HepG2 (cell line): Measurements from ENCODE around the gene COL5A1. TPM values are rescaled to one million over a fixed set of nuclear protein-coding genes. Genes with fewer than 3 reads are reported as not detected.

ENCODE experiments used
- ATAC-seq: fragments of 200-7000 bp; cut with Tn5 transposase; 3 replicates; pipeline ENCODE4 v1.9.1; 2020; ENCODE audit warnings: mild to moderate bottlenecking, moderate library complexity
- BruUV-seq: library from RNA; stranded (reverse); fragments of 400-500 nt; replicated peaks from 2 replicates; lab custom pipeline; 2021; lab: Mats Ljungman, UMichigan
- CTCF ChIA-PET: fragments of 300-600 bp; formaldehyde crosslinking; extraction: SDS; loops from one replicate; lab custom pipeline; 2021; ENCODE audit warnings: low total read pairs, inconsistent platforms, low intra/inter-chr PET ratio; lab: Yijun Ruan, JAX
- POLR2A ChIA-PET: fragments of 350-600 bp; sonication (Branson Sonifier 250); formaldehyde crosslinking; loops from one replicate; lab custom pipeline; 2020; ENCODE audit warnings: antibody characterized with exemption, inconsistent platforms; lab: Yijun Ruan, JAX
- DNase-seq: peaks from one replicate; pipeline ENCODE4 v3.0.0-alpha.2; 2015; ENCODE audit warnings: low spot score
- FAIRE-seq: peaks from 3 replicates; lab custom pipeline; 2011; peaks lifted over from hg19 to GRCh38; lab: Jason Lieb, UNC
- H2AFZ ChIP-seq: one replicate; pipeline ENCODE4 v1.6.1; 2011; ENCODE audit warnings: low read length, inconsistent platforms
- H3K27ac ChIP-seq: fragments of 300-600 bp; 3 replicates; pipeline ENCODE4 v1.8.0; 2011; ENCODE audit warnings: mixed run types, mild to moderate bottlenecking, mixed read lengths, low read length, inconsistent platforms; ENCODE audit not compliant: insufficient read depth; ENCODE audit errors: extremely low read length
- H3K27me3 ChIP-seq, 2 experiments: fragments of 200-600 bp in 1 of 2; 2 replicates in 1 of 2; 3 replicates in 1 of 2; pipeline versions ENCODE4 v1.6.0 to v1.8.0; 2011; ENCODE audit warnings: low read length in 2 of 2, mild to moderate bottlenecking in 2 of 2, moderate library complexity in 2 of 2, inconsistent platforms in 1 of 2; ENCODE audit not compliant: insufficient read depth in 2 of 2, control insufficient read depth in 1 of 2
- H3K36me3 ChIP-seq, 2 experiments: fragments of 200-600 bp in 1 of 2; replicated peaks in 1 of 2; 2 replicates in 1 of 2; 3 replicates in 1 of 2; pipeline versions ENCODE4 v1.5.1 to v1.8.0; 2011; ENCODE audit warnings: low read length in 2 of 2, inconsistent platforms in 1 of 2; ENCODE audit not compliant: insufficient read depth in 2 of 2, control insufficient read depth in 1 of 2
- H3K4me1 ChIP-seq: 2 replicates; pipeline ENCODE4 v1.5.1; 2012; ENCODE audit warnings: low read length, inconsistent platforms; ENCODE audit not compliant: insufficient read depth
- H3K4me2 ChIP-seq: 2 replicates; pipeline ENCODE4 v1.6.0; 2011; ENCODE audit warnings: low read depth, low read length, inconsistent platforms
- H3K4me3 ChIP-seq, 3 experiments: fragments of 200-600 bp in 1 of 3; sonication (generic), shearing (Covaris generic) in 1 of 3; replicated peaks in 1 of 3; 2 replicates each; pipeline ENCODE4 v1.5.1; 2011 to 2016; ENCODE audit warnings: low read length in 3 of 3, inconsistent platforms in 2 of 3, low read depth in 2 of 3, mild to moderate bottlenecking in 2 of 3, control low read depth in 1 of 3, mixed read lengths in 1 of 3; ENCODE audit not compliant: insufficient read depth in 1 of 3
- H3K79me2 ChIP-seq: one replicate; pipeline ENCODE4 v1.6.1; 2011; ENCODE audit warnings: low read length, inconsistent platforms; ENCODE audit not compliant: insufficient read depth
- H3K9ac ChIP-seq: 2 replicates; pipeline ENCODE4 v1.6.0; 2011; ENCODE audit warnings: mild to moderate bottlenecking, low read depth, low read length, inconsistent platforms; ENCODE audit not compliant: insufficient read depth
- H3K9me3 ChIP-seq: 2 replicates; pipeline ENCODE4 v1.5.1; 2012; ENCODE audit warnings: mild to moderate bottlenecking, low read length
- H4K20me1 ChIP-seq: 2 replicates; pipeline ENCODE4 v1.6.0; 2011; ENCODE audit warnings: inconsistent platforms, mild to moderate bottlenecking, low read length, moderate library complexity; ENCODE audit not compliant: insufficient read depth
- ARID2 ChIP-seq: sonication (generic); formaldehyde crosslinking; IDR thresholded peaks from 2 replicates; pipeline ENCODE4 v1.8.1; 2022; ENCODE audit warnings: mild to moderate bottlenecking, missing genetic modification reagents, borderline replicate concordance
- PAF1 ChIP-seq: IDR thresholded peaks from 2 replicates; pipeline ENCODE4 v1.6.1; 2016; ENCODE audit warnings: missing genetic modification reagents, missing compliant biosample characterization
- RNF2 ChIP-seq: fragments of 450-650 bp; conservative IDR thresholded peaks from 2 replicates; pipeline ENCODE4 v1.6.1; 2016; ENCODE audit warnings: low read depth
- TCF12 ChIP-seq, 2 experiments: fragments of 450-650 bp in 1 of 2; sonication (generic) in 1 of 2; formaldehyde crosslinking in 1 of 2; IDR thresholded peaks; 2 replicates each; pipeline versions ENCODE4 v1.6.1 to v1.8.0; 2017 to 2022; ENCODE audit warnings: antibody characterized with exemption in 1 of 2, mild to moderate bottlenecking in 1 of 2, missing genetic modification reagents in 1 of 2, moderate library complexity in 1 of 2
- ZFP90 ChIP-seq: sonication (generic); formaldehyde crosslinking; IDR thresholded peaks from 2 replicates; pipeline ENCODE4 v1.8.0; 2022; ENCODE audit warnings: missing genetic modification reagents, mild to moderate bottlenecking, inconsistent platforms, borderline replicate concordance
- ZNF547 ChIP-seq: sonication (generic); formaldehyde crosslinking; IDR thresholded peaks from 2 replicates; pipeline ENCODE4 v1.5.1; 2020; ENCODE audit warnings: mild to moderate bottlenecking, missing genetic modification reagents
- ZNF781 ChIP-seq: sonication (generic); formaldehyde crosslinking; IDR thresholded peaks from 2 replicates; pipeline ENCODE4 v1.5.1; 2020; ENCODE audit warnings: borderline replicate concordance, mild to moderate bottlenecking, missing genetic modification reagents; ENCODE audit errors: not compliant biosample characterization
- WGBS: methylation state at CpG from one replicate; pipeline ENCODE4 v1.1.6; 2017; ENCODE audit warnings: low lambda C conversion rate; 5-methylcytosine and 5-hydroxymethylcytosine counted together
- in situ Hi-C: cut with HindIII; loops from 2 replicates; pipeline ENCODE4 v1.10.0; 2017; ENCODE audit warnings: low pct_unique_long_range_greater_than_20kb; ENCODE audit not compliant: extremely low pct_ligation_motif_present
- intact Hi-C: fragments of 100-400 bp; cut with micrococcal nuclease; formaldehyde crosslinking; loops from one replicate; pipeline ENCODE4 v1.10.0; 2022; ENCODE audit not compliant: unreplicated experiment
- polyA plus RNA-seq, 8 experiments: library from polyadenylated mRNA; depleted of rRNA in 3 of 8; stranded (reverse) in 7 of 8; unstranded in 1 of 8; fragments of >200 nt; fragmentation: Illumina TruSeq in 4 of 8; extraction: Trizol in 4 of 8; gene quantifications; 2 replicates each; pipeline versions ENCODE4 v1.2.1 to v1.2.3, GENCODE V29; 2011 to 2016; ENCODE audit warnings: low read depth in 4 of 8, missing spikeins in 1 of 8, mixed read lengths in 1 of 8; ENCODE audit not compliant: insufficient read depth in 1 of 8
- total RNA-seq, 5 experiments: library from RNA; depleted of rRNA; stranded (reverse); fragments of >200 nt; fragmentation: Illumina TruSeq; extraction: Trizol; gene quantifications; 2 replicates each; pipeline ENCODE4 v1.2.3, GENCODE V29; 2016; ENCODE audit warnings: low read depth in 1 of 5
- TF ChIP-seq, protein P1 (sequence below): sonication (generic); formaldehyde crosslinking; IDR thresholded peaks from 2 replicates; pipeline ENCODE4 v1.4.0; 2020; ENCODE audit warnings: missing genetic modification reagents

The COL5A1 gene
- total and polyA plus RNA-seq, 2 of the 13 experiments (the other 11 are each of a cell fraction or from before 2014, with no cell fraction given), result not detected

DNA sequence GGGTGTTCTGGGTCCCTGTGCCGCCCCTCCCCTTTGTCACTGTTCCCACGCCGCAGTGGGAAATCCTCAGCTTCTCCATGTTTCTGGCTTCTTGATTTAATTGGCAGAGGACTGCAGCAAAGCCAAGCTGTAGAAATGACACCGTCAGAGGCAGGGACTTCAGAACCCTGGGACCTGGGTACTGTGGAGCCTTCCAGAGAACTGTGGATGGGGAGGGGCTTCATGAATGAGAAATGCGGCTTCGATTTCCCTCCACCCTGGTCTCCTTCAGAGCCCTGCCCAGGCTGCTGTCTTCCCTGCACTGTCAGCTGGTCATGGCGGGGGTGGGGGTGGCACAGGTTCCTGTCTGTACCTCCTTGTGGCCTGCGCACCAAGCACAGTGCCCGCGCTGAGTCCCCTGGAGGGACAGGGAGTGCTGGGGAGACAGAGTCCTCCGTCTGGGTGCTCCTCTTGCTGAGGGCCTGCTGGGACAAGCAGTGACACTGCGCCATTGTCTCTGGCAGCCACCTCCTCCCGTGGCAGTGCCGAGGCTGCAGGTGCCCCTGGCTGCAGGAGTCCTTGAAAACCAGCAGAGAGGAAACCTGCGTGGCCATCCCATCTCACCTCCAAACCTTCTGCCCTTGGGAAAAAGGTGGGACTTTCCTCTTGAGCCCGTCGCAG, 47.2 kb downstream of the COL5A1 start:
- TF ChIP-seq ARID2 (CRISPR knock-in tag) (no peak), PAF1 (no peak), ZNF781 (CRISPR knock-in tag) (no peak), ZNF547 (CRISPR knock-in tag) (no peak), RNF2 (no peak), TCF12 (IDR thresholded peaks at IDR 0.05) (no peak), TCF12 (CRISPR knock-in tag; IDR thresholded peaks at IDR 0.05) (no peak), ZFP90 (no peak)
- TF ChIP-seq, protein P1, sequence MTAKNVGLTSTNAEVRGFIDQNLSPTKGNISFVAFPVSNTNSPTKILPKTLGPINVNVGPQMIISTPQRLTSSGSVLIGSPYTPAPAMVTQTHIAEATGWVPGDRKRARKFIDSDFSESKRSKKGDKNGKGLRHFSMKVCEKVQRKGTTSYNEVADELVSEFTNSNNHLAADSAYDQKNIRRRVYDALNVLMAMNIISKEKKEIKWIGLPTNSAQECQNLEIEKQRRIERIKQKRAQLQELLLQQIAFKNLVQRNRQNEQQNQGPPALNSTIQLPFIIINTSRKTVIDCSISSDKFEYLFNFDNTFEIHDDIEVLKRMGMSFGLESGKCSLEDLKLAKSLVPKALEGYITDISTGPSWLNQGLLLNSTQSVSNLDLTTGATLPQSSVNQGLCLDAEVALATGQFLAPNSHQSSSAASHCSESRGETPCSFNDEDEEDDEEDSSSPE (CRISPR knock-in tag), result no peak
- FAIRE-seq (no peak), ATAC-seq (no peak), DNase-seq (no peak)
- H4K20me1 ChIP-seq, result no peaks in the 10 kb centered on the region; the same call in 1 of the 2 replicates
- intact Hi-C loops, result no loop called here
- H3K27ac ChIP-seq, result no peak overlapping the region
- ChIA-PET CTCF (no interaction called here), POLR2A (no interaction called here)
- H3K36me3 ChIP-seq, result no peaks in the 10 kb centered on the region
- no peak overlapping the region for H3K4me2 ChIP-seq
- no peaks in the 10 kb centered on the region for H3K79me2 ChIP-seq
- peaks cover 10% of the 10 kb centered on the region for H3K9me3 ChIP-seq
- H3K4me3 ChIP-seq, result no peak overlapping the region
- peaks cover 5 to 39% of the 10 kb centered on the region in 2 experiments; a peak in 4 of 5 replicates for H3K27me3 ChIP-seq
- no TSS peak for BruUV-seq
- no peak overlapping the region for H2AFZ ChIP-seq
- H3K4me1 ChIP-seq, result no peaks in the 10 kb centered on the region
- in situ Hi-C loops, result no loop called here
- no peak overlapping the region for H3K9ac ChIP-seq
- 16% methylated on average over 5 of the region's 17 CpGs for WGBS
